NCI-H2081 treated with DMSO at 0.1 percent for 48 hours (cell line): ENCODE results near the gene INPP4A.

ENCODE experiments used
- DNase-seq: peaks from one replicate; lab custom pipeline; 2025; lab: John Stamatoyannopoulos, UW

INPP4A gene

GRCh38 chr2:98496750-98497493, 52.3 kb downstream of the INPP4A start:
- no peak for DNase-seq

DNA sequence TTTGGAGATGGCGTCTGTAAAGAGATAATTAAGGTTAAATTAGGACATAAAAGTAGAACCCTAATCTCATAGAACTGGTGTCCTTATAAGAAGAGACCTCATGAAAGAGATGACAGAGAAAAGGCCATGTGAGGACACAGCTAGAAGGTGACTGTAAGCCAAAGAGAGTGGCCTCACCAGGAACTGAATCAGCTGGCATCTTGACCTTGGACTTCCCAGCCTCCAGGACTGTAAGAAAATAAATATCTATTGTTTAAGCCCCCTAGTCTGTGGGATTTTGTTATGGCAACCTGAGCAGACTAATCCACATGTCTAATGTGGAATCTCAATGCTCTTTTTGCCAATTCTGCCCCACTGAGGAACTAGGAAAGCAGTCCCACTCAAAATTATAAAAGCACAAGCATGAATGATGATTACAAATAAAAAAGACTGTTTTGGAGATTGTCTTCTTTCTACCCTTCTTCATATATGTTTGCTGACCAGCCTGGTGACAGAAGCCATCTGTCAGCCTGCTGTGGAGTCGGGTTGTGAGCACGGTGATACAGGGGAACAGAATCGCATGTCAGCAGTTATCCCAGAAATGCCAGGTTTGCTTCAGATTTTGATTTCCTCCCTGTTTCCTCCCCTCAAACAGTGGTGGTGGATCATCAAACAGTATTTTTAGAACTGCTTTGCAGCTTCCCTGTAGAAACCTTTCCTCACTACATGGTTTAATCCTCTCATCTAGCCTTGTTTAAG, 54.2 kb downstream of the INPP4A start:
- DNase-seq = no peak

DNA sequence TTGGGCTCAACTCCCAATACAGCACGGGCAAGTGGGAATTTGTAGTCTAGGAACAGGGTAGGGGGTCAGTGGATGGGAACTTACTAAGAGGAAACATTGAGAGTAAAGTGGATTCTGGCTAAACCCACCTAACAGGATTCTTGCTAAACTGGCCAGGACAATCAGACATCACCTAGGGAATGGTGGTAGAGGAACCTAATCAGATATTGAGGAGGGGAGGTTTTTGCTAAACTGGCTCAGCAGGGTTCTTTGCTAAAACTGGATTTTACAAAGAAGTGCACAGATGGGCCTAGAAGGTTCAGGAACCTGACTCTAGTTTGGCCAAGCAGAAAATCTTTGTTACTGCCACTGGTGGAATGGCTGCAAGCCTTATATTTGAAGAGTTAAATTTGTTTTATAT, 55.9 kb downstream of the INPP4A start:
- no peak for DNase-seq

DNA sequence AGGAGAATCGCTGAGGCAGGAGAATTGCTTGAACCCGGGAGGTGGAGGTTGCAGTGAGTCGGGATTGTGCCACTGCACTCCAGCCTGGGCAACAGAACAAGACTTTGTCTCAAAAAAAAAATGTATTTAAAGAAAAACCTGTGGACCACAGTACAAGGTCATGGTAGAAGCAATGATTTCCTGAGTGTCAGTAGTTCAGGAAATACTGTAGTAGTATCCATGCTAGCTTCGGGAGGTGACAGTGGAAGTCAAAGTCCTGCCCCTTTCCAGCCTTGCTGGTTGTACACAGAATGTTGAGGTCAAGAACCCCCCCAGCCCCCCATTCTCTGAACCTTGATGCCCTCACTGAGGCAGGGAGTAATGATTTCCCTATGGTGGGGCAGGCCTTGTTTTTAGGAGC, 56.6 kb downstream of the INPP4A start:
- no peak for DNase-seq

- no peak for DNase-seq
Measured at GRCh38 chr2:98501876-98502275, 57.2 kb downstream of the INPP4A start.

DNA sequence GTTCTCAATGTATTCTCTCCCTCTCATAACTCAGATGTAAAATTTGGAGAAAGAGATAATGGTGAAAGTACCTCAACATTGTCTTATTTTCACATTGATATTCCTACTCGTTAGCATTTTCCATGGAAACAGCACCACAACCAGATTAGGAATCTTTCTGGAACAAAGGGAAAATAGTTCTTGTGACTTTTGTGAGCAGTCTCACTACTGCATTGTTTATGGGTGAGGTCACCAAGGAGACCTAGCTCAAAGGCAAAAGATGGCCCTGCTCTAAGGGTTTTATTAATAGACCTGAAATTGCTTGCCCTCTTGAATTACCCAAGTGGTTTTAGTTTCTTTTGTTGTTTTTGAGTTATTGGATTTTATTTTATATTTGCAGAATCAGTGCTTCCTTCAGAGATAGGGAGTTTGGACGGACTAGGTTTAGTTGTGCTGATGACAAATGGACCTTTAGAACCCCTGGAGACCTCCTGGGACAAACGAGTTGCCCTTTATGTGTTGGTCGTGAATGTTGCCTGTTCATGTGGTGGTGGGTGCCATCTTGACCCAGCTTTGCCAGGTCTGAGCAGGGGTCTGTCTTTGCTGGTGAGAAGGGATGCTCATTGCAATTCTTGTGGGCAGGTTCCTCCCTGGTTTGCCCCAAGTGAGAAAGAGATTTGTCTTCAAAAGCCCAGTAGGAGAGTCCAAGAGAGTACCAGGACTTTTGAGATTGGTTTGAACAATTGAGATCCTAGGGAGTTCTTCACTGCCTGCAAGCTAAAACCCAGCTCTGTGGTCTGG, 58.1 kb downstream of the INPP4A start:
- no peak for DNase-seq

- no peak for DNase-seq
Measured at GRCh38 chr2:98503481-98504105, 58.9 kb downstream of the INPP4A start.

DNA sequence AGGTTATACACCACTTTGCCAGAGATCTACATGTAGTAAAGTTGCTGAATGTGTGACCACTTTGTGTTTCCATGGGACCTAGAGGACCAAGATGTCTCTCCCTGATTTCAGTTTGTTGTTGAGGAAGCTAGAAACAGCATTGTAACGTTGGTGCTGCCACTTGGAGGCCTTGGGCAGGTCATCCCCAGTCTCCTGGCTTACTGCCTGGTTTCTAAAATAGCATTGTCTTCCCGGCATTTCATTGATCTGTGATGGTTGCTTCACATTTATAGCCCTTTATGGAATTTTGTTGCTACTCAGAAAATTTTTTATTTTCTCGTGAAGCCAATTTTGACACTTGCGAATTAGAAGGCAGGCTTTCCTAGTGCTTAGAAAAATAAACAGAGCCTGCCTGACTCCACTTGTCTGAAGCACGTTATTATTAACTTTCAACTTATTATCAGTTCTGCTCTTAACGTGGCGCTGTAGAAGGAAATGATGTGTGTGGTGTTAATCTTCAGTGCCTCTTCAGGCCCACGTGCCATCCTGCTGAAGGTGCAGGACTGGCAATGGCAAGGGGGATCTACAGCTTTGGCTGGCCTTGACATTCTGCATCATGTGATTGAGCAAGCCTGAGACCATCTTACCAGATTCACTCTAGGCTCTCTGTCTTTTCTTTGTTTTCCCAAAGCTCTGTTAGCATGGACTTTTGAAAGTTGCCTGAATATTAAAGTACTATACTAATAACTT, 59.9 kb downstream of the INPP4A start:
- DNase-seq = no peak

GRCh38 chr2:98505311-98505808, 60.7 kb downstream of the INPP4A start:
- no peak for DNase-seq

DNA sequence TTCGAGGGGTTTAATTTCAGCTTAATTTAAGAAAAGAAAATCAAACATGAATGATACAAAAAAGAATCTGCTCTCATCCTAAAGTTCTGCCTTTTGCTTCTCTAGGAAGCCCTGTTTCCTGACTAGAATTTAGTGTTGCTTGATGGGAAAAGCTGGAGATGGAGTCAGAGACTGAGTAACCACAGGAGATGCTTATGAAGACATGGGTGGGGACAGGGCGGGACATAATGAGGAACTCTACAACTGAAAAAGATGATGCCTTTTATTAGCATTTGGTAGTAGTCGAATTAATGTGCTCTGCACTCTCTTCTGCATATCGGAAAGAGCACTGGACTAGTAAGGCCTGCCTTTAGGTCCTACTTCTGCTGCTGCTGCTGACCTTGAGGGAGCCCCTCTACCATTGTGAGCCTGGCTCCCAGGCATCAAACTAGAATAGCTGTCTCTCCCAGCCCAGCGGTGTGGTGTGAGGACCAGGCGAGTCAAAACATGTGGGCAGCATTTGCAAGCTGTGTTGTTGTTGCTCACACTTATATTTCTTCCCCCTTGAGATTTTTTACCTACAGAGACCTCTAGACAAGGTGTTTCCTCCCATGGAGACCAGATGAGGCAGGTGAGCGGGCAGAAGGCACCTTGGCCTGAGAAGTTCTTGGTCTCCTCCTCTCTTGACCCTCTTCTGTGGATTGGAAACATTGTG, 61.5 kb downstream of the INPP4A start:
- no peak for DNase-seq

DNA sequence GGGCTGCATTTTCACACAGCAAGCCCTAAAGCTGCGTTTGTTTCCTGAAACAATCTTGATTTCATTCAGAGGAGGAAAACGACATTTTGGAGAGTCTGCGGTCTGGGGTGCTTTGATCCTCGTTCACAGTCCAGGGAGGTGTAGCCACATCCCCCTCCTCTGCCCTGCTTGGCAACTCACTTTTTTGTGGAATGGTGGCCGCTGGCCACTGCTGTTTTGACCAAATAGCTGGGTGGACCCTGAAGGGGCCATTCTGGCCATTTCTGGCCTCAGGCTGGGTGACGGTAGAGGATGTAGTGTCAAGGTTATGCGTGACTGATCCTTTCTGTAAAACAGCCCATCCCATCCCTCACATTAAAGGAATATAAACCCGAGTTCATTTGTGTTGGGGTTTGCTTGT, 62.2 kb downstream of the INPP4A start:
- DNase-seq = no peak

DNA sequence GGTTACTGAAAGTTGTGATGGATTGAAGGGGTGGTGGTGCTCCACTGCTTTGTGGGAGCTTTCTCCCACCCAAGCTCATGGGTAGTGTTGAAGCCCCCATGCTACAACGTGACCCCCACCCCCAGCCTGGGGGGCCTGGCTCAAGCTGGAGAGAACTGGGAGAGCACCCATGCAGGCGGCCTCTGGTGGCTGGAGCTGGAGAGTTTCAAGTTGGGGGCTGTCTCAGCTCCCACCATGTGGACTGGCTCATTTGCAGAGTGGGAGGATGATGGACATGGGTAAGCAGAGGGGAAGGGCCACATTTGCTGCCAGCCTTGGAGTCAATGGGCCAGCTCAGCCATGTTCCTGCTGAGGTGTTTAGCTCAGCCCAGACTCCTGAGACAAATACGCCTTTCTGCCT, 62.8 kb downstream of the INPP4A start:
- DNase-seq = no peak

DNA sequence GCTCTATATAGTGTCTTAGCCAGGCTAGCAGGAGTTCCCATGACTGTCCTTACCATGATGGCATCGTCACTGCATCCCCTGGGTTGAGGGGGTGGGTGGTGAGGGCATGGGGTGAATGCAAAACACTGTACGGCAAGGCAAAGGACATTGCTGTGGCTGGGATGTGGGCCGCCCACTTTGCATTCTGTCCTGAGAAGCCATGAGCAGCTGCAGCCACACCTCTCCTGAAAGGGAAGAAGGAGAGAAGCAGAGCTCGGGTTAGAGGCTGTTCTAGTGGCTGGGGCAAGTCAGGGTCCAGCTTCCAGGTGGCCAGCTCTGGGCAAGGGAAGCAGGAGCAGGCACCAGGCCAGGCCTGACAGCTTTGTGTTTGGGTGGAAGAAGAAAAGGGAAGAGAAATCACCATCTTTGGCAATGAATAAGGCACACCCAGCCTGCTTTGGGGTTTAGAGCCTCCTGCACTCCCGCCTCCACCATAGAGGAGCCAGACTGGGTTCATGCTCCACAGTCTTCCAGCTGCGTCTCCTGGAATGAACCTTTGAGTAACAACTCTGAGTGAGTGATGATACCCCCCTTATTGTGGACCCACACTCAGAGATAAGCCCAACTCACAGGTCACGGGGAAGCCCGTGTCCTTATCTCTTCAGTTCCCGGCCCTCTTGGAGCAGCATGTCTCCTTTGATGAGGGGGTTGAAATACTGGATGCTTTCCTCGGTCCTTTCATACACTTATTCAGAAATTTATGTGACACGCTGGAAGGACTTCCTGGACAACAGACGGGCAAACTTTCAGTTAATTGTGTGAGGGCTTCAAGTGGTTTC, 63.4 kb downstream of the INPP4A start:
- DNase-seq = no peak

GRCh38 chr2:98508709-98509066, 64.0 kb downstream of the INPP4A start:
- DNase-seq = no peak

GRCh38 chr2:98509542-98510321, 65.1 kb downstream of the INPP4A start:
- DNase-seq = no peak

DNA sequence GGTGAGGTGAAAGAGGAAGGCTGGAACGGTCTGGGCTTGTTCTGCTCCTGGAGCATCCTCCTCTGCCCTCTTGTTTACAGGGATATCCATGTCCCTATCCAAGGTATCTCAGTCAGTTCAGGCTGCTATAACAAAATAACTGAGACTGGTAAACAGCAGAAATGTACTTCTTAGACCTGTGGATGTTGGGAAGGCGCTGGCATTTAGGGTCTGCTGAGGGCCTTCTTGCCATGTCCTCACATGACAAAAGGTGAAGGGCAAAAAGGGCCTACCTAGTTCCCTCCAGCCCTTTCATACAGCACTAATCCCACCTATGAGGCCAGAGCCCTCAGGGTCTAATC, 65.6 kb downstream of the INPP4A start:
- no peak for DNase-seq

- no peak for DNase-seq
Measured at GRCh38 chr2:98511981-98512380, 67.3 kb downstream of the INPP4A start.

DNA sequence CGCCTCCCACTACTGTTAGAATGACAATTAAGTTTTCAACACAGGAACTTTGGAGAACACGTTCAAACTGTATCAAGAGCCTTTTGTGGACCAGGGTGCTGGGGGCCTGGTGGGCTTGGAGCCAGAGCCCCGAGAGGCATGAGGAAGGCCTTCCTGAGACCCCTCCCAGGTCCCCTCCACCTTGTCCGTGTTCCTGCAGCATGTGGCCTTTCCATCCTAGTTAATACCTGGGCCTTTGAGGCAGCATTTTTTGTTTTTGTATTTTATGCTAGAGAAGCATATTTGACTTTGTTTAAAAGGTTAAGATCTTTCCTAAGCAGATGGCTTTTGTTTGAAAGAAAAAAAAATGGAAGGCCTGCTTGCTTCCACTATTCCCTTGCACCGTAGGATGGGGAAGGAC, 68.0 kb downstream of the INPP4A start:
- DNase-seq = no peak

DNA sequence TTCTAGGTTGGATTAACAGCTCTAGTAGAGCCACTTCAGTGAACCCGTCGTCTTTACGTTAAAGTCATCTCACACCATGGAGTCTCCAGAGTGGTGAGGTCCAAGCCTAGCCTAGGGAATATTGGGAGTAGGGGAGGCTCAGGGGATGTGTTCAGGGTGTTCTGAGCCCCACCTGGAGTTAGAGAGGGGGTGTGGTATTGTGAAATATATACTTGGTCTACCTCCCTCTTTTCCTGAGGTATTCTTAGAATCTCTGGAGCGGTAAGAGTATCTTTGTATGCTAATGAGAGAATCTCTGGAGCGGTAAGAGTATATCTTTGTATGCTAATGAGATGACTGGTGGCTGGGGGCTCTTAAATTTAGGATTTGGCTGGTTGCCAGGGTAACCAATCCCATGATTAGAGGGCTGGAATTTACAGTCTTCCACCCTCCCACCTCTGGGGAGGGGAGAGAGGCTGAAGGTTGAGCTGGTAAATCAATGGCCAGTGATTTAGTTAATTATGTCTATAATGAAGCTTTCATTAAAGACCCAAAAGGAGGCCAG, 69.5 kb downstream of the INPP4A start:
- no peak for DNase-seq
